Activated T-cell treated with anti-CD3 and anti-CD28 coated beads, Interleukin-2, amount 50 U/mL, for 48 hours (primary cell): ENCODE results near the gene ASTN2.
"Not testable (repeated sequence)": the region's sequence is repeated elsewhere in the genome, so short reads cannot be mapped to it uniquely, and the experiment has no call there.

ENCODE experiments used
- DNase-seq, 2 experiments: peaks; one replicate each; pipeline ENCODE4 v3.0.0-alpha.2; 2020

Gene ASTN2

DNA sequence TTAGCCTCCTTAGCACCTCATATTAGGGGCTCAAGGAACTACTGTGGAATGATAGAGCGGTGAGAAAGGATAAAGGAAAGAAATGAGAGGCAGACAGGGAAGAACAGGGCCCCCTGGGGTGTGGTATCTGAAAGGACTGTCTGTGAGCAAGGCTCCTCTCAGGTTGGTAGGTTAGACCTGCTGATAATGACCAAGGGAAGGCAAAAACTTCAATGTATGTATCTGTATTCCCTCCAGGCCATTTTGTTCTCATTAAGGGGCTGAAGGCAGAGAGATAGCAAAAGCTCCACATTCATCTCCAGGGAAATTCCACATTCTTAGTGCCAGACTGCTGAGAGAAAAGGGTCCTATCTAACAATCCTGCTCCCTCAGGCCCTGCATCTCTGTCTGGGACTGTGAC is 699.1 kb downstream of the ASTN2 start:
- DNase-seq: no peak

DNA sequence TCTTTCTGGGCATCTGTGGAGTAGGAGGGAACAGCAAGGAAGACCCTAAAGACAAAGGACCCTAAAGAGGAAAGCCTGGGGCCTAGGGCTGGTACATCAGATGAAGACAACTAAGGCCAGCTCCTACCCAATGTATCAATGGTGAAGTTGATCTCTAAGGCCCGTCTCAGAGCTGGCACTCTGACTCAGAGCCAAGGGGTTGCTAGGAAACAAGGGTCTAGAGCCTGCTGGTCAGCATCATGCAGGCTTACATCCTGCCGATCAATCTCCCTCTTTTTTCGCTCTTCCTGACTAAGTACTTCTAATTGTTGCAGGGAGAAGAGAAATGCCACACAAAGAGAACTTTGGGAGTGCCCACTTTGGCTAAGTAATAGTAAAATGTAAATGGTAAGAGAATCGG is 701.6 kb downstream of the ASTN2 start:
- no peak for DNase-seq

DNA sequence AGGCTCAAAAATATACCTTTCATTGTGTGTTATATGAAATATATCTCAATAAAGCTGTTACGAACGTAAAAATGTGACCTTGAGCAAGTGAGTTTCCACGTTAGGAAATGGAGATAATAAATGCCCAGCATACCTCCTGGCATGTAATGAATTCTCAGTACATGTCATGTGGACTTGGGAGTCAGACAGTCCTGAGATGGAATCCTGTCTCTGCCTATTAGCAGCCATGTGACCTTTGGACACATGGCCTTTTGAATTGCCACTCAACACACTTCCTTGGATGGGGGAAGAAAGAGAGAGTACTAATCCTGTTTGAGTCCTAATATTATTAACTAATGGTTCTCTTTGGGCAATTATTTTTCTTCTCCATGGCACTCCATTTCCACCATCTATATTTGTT is 702.1 kb downstream of the ASTN2 start:
- DNase-seq: no peak

DNA sequence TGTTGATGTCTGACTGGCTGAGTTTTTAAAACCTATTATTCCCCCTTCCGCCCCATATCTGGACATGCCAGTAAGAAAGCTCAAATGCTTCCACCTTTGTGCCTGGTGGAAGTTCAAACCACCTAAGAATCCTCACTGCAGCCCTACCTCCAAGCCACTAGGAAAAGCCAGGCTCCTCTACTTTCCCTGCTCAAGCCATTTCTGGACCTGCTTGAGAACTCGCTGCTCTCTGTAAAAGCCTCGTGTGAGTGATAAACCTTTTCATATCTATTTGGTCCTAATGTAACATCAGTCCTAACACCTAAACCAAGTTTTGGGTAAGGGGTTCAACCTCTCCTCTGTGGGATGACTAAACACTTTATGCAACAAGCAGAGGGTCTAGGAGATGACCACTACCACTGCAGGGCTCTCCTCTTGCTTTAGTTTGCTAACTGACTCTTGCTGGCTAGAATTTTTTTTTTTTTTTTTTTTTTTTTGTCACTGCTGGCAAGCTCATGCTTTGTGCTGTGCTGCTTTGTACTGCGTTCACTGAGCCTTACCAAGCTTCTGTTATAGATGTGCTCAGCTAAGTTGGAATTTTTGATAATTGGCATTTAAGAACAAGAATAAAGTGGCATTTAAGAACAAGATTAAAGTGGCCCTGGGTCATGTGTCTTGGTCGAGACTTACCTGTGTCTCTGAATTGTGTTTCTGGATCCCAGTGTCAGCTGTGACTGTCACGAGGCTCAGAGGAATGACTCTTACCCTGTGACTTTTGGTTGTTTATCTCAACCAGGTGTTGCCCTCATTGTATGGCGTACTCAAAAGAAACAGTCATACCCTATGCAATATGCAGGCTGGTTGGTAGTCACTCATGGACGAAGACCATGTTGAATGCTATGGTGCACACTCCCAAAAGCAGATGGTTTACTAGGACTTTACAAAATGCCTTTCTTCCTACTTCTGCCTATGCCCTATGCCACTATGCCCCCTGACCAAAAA is 708.3 kb downstream of the ASTN2 start:
- DNase-seq: no peak

DNA sequence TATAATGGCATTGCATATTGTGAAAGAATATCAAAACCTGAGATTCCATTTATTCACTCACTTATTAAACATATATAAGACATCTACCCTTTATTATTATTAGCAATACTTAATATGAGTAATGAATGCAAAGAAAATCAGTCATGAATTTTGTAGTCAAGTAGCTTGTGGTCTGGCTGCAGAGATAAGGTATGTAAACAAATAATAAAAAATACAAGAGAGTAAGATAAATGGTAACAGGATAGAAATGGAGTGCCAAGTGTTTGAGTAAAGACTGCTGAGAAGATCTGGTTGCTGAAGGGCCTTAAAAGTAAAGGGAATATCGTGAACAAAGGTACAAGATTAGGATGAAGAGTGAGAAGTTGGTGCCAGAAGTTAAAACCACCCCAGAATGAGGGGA is 709.3 kb downstream of the ASTN2 start:
- DNase-seq: no peak

DNA sequence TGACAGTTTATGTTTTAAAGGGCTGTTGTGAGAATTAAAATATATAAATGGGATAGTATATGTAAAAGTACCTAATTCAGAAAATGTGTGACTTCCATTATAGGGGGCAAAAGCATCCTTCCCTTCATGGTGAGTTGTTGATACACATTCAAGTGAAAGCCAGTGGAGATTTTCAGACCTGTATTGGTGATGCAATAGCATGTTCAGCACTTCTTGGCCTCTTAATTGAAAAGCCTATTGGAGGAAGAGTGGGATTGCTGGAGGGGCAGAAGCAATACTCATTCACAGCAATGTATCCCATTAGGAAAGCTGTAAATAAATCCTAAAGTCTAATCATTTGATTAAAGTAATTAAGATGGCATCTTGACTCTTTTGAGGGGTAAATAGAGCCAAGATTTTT is 710.4 kb downstream of the ASTN2 start:
- DNase-seq: no peak

DNA sequence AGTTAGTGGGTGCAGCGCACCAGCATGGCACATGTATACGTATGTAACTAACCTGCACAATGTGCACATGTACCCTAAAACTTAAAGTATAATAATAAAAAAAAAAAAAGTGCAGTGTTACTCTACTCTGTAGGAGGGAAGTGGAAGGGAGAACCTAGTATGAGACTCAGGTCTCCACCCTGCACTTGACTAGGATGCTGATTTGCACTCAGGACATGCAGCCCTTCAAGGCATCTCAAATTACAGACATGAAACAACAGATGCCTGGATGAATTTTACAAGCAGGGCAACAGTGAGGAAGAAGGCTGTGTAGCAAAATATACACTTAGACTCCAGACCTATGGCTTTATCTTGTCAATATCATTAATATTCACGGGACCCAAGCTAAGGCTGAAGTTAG is 711.2 kb downstream of the ASTN2 start:
- no peak for DNase-seq

DNA sequence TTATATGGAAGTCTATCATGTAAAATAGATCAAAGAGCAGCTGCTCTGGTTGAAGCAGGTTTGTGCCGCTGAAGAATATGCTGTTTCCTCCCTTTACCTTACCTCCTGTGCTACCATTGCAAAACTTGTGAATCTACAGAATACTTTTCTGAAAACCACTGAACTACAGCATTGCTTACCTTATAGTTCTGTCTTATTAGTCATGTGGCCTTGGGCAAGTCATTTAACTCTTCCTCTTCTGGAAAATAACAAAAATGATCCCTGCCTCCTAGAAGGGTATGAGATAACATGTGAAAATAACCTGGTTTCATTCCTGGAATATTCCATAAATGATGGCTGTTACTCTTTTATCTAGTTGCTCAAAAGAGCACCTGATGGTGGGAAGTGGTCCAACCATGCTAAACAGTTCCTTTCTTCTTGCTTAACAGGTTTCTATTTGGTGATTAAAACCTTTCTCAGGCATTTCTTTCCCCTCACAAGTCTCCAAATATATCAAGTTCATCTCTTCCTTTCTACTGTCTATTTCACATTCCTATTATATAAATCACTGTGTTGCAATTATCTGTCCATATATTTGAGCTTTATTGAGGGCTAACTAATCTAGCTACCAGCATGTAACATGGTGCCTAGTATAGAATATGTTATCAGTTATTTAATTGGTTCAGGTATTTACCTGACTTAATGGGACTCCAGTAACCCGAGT is 712.8 kb downstream of the ASTN2 start:
- DNase-seq: no peak

DNA sequence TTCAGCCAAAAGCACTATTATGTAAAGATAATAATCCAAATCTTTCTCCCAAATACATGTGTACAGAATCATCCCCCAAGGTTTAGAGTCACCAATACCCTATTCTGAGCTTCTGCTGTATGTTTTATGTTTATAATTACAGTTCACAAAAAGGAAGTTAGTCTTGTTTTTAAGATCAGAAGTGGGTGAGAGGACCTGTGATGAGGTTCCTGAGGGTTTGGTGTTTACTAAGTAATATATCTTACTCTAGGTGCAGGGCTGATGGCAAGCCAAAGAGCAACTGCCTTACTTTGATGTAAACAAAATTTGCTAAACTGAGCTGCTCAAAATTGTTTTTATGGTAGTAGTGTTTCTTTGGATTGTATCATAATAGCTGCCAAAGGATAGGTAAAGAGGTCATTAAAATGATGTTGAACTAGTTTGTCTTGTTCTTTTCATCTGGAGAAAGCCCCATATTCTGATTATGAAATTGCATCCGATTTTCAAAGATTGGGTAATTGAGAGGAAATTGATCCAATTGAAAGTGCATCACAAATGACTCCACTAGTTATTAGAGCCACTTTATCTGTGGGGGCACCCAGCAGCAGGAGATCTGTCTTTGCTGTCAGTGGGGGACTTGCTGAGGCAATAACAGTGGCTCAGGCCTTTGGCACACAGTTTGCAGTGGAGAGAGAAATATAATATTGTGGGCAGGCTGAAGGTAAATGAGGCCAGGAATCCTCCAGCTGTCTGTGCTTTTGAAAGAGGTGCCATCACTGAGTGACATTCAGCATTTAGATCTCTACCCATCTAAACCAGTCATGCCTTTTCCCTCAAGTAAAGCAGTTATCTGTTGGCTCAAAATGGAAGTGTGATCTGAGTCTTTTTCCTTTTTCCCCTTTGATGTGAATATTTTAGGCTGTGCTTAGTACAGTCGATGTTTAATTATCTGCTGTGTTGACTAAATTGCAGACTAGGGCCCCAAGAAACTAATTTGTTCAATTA is 713.7 kb downstream of the ASTN2 start:
- no peak for DNase-seq

DNA sequence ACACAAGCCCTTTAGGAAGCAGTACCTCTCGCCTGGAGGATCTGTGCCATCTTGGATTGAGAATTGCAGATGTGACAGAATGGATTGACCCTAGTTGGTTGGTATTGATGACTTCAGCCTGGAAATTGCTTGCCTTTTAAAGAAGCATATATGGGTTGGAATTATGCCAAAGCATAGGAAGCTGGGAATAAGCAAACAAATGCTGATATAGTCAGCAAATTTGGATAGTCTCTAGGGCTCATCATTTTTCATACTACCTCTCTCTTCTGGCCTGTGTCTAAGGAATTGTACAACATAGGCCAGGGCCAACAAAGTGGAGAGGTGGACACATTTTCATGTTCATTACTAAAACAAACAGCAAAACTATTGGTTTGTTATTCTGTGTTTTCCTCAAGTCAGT is 714.6 kb downstream of the ASTN2 start:
- no peak for DNase-seq

DNA sequence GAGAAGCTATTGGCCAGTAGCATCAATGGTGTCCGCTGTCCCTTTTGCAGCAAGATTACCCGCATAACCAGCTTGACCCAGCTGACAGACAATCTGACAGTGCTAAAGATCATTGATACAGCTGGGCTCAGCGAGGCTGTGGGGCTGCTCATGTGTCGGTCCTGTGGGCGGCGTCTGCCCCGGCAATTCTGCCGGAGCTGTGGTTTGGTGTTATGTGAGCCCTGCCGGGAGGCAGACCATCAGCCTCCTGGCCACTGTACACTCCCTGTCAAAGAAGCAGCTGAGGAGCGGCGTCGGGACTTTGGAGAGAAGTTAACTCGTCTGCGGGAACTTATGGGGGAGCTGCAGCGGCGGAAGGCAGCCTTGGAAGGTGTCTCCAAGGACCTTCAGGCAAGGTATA is 717.0 kb downstream of the ASTN2 start:
- no peak for DNase-seq

DNA sequence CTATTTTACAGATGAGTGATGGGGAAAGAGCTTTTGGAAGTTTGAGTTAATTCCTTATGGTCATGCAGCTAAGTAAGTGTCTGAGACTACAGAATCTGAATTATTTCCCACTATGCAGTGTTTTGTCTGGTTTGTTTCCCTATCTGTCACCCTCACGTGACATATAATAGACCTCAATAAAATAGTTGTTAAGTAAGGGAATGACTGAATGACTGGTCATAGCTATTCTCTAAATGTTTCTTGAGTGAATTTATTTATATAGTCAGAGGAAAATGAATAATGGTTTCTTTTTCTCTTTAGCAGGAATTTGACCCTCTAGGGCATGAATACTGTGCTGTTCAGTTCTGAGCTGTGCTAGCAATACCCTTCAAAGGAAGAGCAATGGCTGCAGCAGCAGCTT is 717.5 kb downstream of the ASTN2 start:
- no peak for DNase-seq

DNA sequence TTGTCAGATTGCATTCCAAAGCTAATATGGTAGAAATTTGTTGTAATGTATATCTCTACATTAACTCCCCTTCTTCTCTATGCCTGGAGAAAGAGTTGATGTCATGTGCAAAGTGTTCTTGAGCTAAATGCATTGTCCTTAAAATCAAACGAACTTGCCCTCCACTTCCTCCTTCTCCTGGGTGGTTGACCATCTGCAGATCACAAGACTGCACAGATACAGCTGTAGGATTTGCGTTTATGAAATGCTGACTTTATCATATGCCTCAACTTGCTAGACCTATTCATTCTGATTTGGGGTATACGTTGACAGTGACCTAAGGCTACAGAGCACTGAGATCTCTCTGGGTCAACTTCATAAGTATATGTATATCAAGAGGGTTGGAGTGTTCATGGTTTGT is 719.4 kb downstream of the ASTN2 start:
- no peak for DNase-seq

DNA sequence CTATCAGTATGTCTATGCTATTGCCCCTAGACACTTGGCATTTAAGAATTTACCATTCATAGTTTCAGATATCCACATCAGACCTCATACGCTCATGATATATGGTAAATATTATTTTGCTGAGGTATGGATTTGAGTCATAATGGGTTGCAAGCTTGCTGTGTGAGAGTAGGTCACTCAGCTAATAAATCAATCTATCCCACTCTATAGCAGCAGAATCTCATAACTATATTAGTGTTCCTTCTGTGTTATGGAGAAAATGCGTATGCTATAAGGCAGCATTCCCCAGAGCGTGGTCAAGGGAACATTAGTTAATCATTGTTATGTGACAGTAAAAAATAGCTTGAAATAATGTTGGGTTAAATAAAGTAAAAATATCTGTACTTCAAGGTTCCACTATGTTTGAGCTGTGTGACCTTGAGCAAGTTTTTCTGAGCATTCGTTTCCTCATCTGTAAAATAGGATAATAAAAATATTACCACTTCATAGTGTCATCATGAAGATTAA is 720.0 kb downstream of the ASTN2 start:
- no peak for DNase-seq

DNA sequence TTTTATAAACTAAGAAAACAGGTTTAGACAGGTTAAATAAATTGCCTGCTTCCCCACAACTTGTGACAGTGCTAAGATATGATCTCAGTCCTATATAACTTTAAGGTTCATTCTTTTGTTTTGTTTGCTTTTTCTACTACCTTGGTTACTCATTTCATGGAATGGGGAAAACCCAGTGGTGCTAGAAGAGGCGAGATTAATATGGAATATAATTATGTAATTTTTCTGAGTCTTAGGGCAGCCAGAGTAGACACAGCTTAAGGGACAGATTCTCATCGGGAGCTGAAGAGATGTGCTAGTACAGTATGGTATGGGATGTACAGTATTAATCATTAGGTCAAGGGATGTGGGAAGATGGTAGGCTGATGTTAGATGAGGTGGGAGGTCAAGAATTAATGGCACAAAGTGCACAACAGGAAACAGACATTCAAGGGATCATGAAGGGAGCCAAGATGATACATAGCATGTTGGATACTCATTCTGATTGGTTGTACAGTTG is 721.6 kb downstream of the ASTN2 start:
- no peak for DNase-seq

DNA sequence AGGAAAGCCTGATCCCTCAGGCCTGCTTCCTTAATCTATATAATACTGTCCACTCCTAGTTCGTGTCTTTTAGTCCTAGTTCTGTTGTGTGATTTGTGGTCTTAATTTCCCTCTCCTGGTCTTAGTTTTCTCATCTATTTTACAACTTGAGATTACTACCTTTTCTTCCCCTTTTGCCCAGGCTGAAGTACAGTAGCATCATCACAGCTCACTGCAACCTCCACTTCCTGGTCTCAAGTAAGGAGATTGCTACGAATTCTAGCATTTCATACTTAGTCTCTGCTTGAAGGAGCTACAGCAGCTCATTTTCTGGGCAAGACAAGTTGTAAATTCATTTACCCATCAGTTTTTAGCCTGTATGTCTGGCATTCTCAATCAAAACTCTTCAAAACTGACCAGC is 722.2 kb downstream of the ASTN2 start:
- no peak for DNase-seq

DNA sequence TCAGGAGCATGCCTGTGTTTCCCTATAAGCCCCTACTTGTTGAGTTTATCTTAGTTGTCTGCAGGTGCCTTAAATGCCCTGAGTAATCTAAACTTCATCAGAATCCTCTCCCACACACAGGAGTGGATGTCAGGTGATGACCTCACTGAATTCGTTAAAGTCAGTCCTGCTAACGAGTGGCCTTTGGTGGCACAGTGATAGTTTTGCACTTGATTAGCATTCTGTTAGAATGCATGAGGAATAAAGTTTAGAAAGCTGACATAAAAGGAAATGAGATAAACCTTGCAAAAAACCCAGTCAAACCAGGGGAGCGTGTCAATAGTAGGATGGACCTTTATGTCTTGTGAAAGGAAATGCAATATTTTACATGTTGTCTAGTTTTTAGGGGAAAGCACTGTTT is 723.2 kb downstream of the ASTN2 start:
- no peak for DNase-seq

DNA sequence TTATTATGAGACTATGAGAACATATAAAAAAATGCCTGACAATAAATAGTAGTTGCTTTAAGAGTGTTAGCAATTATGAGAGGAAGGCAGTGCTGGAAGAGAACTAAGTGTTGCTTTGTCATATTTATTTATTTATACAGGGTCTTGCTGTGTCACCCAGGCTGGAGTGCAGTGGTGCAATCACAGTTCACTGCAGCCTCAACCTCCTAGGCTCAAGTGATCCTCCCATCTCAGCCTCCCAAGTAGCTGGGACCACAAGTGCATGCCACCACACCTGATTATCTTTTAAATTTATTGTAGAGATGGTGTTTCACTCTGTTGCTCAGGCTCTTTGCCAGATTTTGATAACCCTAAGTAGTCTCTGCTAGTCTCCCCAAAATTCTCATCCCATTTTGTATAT is 724.1 kb downstream of the ASTN2 start:
- DNase-seq: not testable (repeated sequence)

DNA sequence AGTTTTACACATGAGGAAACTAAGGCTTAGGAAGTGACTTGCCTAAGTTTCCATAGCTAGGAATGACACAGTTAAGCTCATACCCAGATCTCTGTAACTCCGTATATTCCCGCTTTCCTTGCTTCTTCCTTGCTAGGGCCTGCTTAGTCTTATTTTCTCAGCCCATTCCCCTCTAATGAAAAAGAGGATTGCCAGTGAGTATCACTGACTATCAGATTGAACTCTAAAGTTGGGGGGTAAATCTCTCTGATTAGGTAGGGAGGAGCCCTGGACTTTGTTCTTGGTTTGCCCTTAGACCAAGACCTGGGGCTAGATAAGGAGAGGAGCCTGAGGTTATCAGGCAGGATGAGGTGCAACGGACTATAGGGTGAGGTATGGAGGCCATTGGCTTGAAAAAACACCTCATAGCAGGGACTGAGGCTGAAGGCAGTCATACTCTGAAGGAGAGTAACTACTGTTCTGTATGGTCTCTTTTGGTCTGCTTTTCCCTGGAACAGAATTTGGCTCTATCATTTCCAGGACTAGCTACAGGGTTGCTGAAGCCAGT is 725.3 kb downstream of the ASTN2 start:
- DNase-seq: no peak

DNA sequence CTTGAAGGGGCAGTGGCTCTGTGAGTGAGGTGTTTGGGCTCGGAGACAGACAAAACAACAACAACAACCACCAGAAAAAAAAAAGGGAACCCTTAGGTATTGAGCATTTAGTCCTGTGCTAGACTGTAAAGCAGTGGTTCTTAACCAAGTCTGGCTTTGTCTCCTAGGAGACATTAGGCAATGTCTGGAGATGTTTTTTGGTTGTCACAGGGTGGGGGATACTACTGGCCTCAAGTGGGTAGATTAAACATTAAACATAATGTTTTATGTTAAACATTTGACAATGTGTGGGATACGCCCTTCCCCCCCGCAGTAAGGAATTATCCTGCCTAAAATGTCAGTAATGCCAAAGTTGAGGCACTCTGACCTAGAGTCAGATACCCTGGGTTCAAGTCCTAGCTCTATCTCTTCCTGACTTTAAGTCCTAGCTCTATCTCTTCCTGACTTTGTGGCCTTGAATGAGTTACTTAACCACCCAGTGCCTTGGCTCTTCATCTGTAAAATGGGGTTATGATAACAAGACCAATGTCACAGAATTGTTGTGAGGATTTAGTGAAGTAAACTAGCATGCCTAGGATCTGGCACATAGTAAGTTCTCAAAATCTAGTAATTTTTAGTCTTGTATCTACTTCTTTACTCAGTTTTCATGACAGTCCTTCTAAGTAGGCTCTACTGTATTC is 725.9 kb downstream of the ASTN2 start:
- DNase-seq: no peak

DNA sequence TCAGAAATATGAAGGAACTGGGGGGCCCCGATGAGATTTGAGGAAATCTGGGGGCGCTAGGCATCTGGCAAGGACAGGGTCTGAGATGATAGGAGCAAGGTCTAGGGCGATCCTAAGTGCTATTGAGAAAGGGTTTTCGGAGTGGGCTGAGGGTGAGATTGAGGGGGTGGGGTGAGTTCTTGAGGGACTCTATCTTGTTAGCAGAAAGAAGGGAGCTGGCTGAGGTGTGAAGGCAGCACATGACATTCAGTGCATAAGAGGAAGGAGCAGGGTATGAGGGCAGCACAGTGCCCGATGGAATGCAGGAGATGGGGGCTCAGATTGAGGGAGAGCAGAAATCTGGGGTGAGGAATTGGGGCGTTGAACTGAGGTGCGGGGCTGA is 727.1 kb downstream of the ASTN2 start:
- DNase-seq: no peak
